Measurements from ENCODE around the gene TSPAN31. TPM values are rescaled to one million over a fixed set of nuclear protein-coding genes. Genes with fewer than 3 reads are reported as not detected.
"Not testable (repeated sequence)": the region's sequence is repeated elsewhere in the genome, so short reads cannot be mapped to it uniquely, and the experiment has no call there.

The TSPAN31 gene
- 50.7 and 141 TPM in 2 replicates for total RNA-seq
- 58.6 TPM for polyA plus RNA-seq (2012)

GRCh38 chr12:57744777-57745484 lies at the start of gene TSPAN31:
Gene TSPAN31, plus strand, starts transcription at chr12:57745039. Its CDS starts 116 bp downstream, at chr12:57745155.
- DNase-seq (ENCODE audit: low read depth): peak; percentile 99

- DNase-seq (ENCODE audit: low read depth): no peak
These were observed 48.9 kb upstream of the TSPAN31 start for GRCh38 chr12:57695770-57696432.

- no peak for DNase-seq (ENCODE audit: low read depth)
These were observed 47.8 kb upstream of the TSPAN31 start for GRCh38 chr12:57697076-57697475.

- no peak for DNase-seq (ENCODE audit: low read depth)
These were observed 46.4 kb upstream of the TSPAN31 start for GRCh38 chr12:57698414-57698813.

- no peak for DNase-seq (ENCODE audit: low read depth)
These were observed 44.5 kb upstream of the TSPAN31 start for GRCh38 chr12:57700317-57700716.

GRCh38 chr12:57707250-57707649 lies 37.6 kb upstream of the TSPAN31 start:
- DNase-seq (ENCODE audit: low read depth): no peak

GRCh38 chr12:57708296-57708695 lies 36.5 kb upstream of the TSPAN31 start:
- no peak for DNase-seq (ENCODE audit: low read depth)

- no peak for DNase-seq (ENCODE audit: low read depth)
These were observed 32.1 kb upstream of the TSPAN31 start for GRCh38 chr12:57712701-57713100.

- DNase-seq (ENCODE audit: low read depth): no peak
These were observed 31.6 kb upstream of the TSPAN31 start for GRCh38 chr12:57713209-57713608.

- DNase-seq (ENCODE audit: low read depth): not testable (repeated sequence)
These were observed 29.6 kb upstream of the TSPAN31 start for GRCh38 chr12:57715036-57715748.

- DNase-seq (ENCODE audit: low read depth): no peak
These were observed 29.1 kb upstream of the TSPAN31 start for GRCh38 chr12:57715786-57716185.

GRCh38 chr12:57716305-57716704 lies 28.5 kb upstream of the TSPAN31 start:
- DNase-seq (ENCODE audit: low read depth): no peak

GRCh38 chr12:57717131-57717530 lies 27.7 kb upstream of the TSPAN31 start:
- DNase-seq (ENCODE audit: low read depth): no peak

GRCh38 chr12:57717846-57718640 lies 26.8 kb upstream of the TSPAN31 start:
- DNase-seq (ENCODE audit: low read depth): no peak

- no peak for DNase-seq (ENCODE audit: low read depth)
These were observed 26.0 kb upstream of the TSPAN31 start for GRCh38 chr12:57718641-57719528.

GRCh38 chr12:57719777-57720605 lies 24.8 kb upstream of the TSPAN31 start:
- no peak for DNase-seq (ENCODE audit: low read depth)

- DNase-seq (ENCODE audit: low read depth): no peak
These were observed 23.9 kb upstream of the TSPAN31 start for GRCh38 chr12:57720606-57721595.

Measured in myocyte (in vitro differentiated cells).